ENCODE measurements around the gene SNX13. TPM values are rescaled to one million over a fixed set of nuclear protein-coding genes. Genes with fewer than 3 reads are reported as not detected.

Gene SNX13
- total and polyA plus RNA-seq, 2 donors (not counting 1 experiment from before 2014, with no cell fraction given): 6.5 to 58.1 TPM

- Histone ChIP-seq H3K79me2 (ENCODE audit: control insufficient read depth, insufficient read depth, low read length) (peaks cover 99% of the 10 kb centered on the region), H3K36me3 (replicated peaks in 1 of 2; ENCODE audit: control extremely low read depth in 1 of 2, control insufficient read depth in 1 of 2, extremely low read depth in 1 of 2, insufficient read depth in 2 of 2, low read length in 1 of 2) (no peaks in the 10 kb centered on the region), H3K4me2 (replicated peaks; ENCODE audit: low read depth, low read length, poor library complexity, severe bottlenecking) (peak overlapping the region; percentile 7), H3K4me1 (ENCODE audit: control insufficient read depth in 2 of 2, insufficient read depth in 2 of 2, low read length in 2 of 2) (peaks cover 5 to 12% of the 10 kb centered on the region in 2 donors), H3K4me3 (ENCODE audit: control extremely low read depth in 1 of 5, extremely low read depth in 1 of 5, insufficient read depth in 1 of 5, low read depth in 2 of 5, low read length in 4 of 5) (no peak overlapping the region), H2AFZ (ENCODE audit: insufficient read depth, low read depth, low read length, poor library complexity, severe bottlenecking) (no peak overlapping the region), H3K27me3 (replicated peaks in 1 of 4; ENCODE audit: control extremely low read depth in 1 of 4, control insufficient read depth in 3 of 4, insufficient read depth in 4 of 4, low read length in 3 of 4) (no peaks in the 10 kb centered on the region), H4K20me1 (ENCODE audit: control insufficient read depth, insufficient read depth, low read length, poor library complexity, severe bottlenecking) (peaks cover 73% of the 10 kb centered on the region), H3K27ac (ENCODE audit: low read length in 2 of 2) (no peak overlapping the region), H3K9me3 (ENCODE audit: control extremely low read depth in 1 of 3, control insufficient read depth in 2 of 3, insufficient read depth in 1 of 3, low read length in 2 of 3) (peaks cover 0 to 6% (median 4%) of the 10 kb centered on the region in 3 donors), H3K9ac (ENCODE audit: low read length) (no peak overlapping the region)
- no peak overlapping the region for H3K4me3 Mint-ChIP-seq
- no CpG with 5 or more reads among the region's 1 CpG for WGBS (ENCODE audit: insufficient coverage)
- no peak overlapping the region for H3K27ac Mint-ChIP-seq
- peaks cover 5% of the 10 kb centered on the region for H3K9me3 Mint-ChIP-seq (ENCODE audit: insufficient read depth)
- TF ChIP-seq CTCF (IDR thresholded peaks at IDR 0.05) (no peak), EZH2 (IDR thresholded peaks at IDR 0.05; ENCODE audit: borderline replicate concordance, insufficient read depth, low read depth, low read length, poor library complexity, severe bottlenecking) (no peak)
- H3K27me3 Mint-ChIP-seq: no peaks in the 10 kb centered on the region
- H3K4me1 Mint-ChIP-seq: peaks cover 52% of the 10 kb centered on the region
- ATAC-seq (ENCODE audit: low read depth): no peak
- no peak for DNase-seq
- ChIA-PET CTCF (no interaction called here), POLR2A (no interaction called here)
- intact Hi-C loops (cut with micrococcal nuclease): no loop called here
Observed at GRCh38 chr7:17921857-17922416, 18.4 kb downstream of the SNX13 start.

- peaks cover 99% of the 10 kb centered on the region for H3K79me2 ChIP-seq (ENCODE audit: control insufficient read depth, insufficient read depth, low read length)
- TF ChIP-seq CTCF (IDR thresholded peaks at IDR 0.05): no peak
- TF ChIP-seq EZH2 (IDR thresholded peaks at IDR 0.05; ENCODE audit: borderline replicate concordance, insufficient read depth, low read depth, low read length, poor library complexity, severe bottlenecking): no peak
- no peak overlapping the region for H3K4me2 ChIP-seq (replicated peaks; ENCODE audit: low read depth, low read length, poor library complexity, severe bottlenecking)
- 84% methylated on average over 3 of the region's 3 CpGs for WGBS (ENCODE audit: insufficient coverage)
- Mint-ChIP-seq H3K4me3 (no peak overlapping the region), H3K4me1 (peaks cover 48% of the 10 kb centered on the region), H3K27ac (no peak overlapping the region), H3K9me3 (ENCODE audit: insufficient read depth) (peaks cover 5% of the 10 kb centered on the region), H3K27me3 (no peaks in the 10 kb centered on the region)
- intact Hi-C loops (cut with micrococcal nuclease): no loop called here
- POLR2A ChIA-PET: no interaction called here
- CTCF ChIA-PET: no interaction called here
- peaks cover 0 to 10% (median 4%) of the 10 kb centered on the region in 3 donors for H3K9me3 ChIP-seq (ENCODE audit: control extremely low read depth in 1 of 3, control insufficient read depth in 2 of 3, insufficient read depth in 1 of 3, low read length in 2 of 3)
- no peak overlapping the region for H3K9ac ChIP-seq (ENCODE audit: low read length)
- H4K20me1 ChIP-seq (ENCODE audit: control insufficient read depth, insufficient read depth, low read length, poor library complexity, severe bottlenecking): peaks cover 84% of the 10 kb centered on the region
- H3K36me3 ChIP-seq (replicated peaks in 1 of 2; ENCODE audit: control extremely low read depth in 1 of 2, control insufficient read depth in 1 of 2, extremely low read depth in 1 of 2, insufficient read depth in 2 of 2, low read length in 1 of 2): no peaks in the 10 kb centered on the region
- no peak for DNase-seq
- peaks cover 5 to 12% of the 10 kb centered on the region in 2 donors for H3K4me1 ChIP-seq (ENCODE audit: control insufficient read depth in 2 of 2, insufficient read depth in 2 of 2, low read length in 2 of 2)
- H3K27ac ChIP-seq (ENCODE audit: low read length in 2 of 2): no peak overlapping the region
- ATAC-seq (ENCODE audit: low read depth): no peak
- no peak overlapping the region for H3K4me3 ChIP-seq (ENCODE audit: control extremely low read depth in 1 of 5, extremely low read depth in 1 of 5, insufficient read depth in 1 of 5, low read depth in 2 of 5, low read length in 4 of 5)
- no peaks in the 10 kb centered on the region for H3K27me3 ChIP-seq (replicated peaks in 1 of 4; ENCODE audit: control extremely low read depth in 1 of 4, control insufficient read depth in 3 of 4, insufficient read depth in 4 of 4, low read length in 3 of 4)
- no peak overlapping the region for H2AFZ ChIP-seq (ENCODE audit: insufficient read depth, low read depth, low read length, poor library complexity, severe bottlenecking)
Observed at GRCh38 chr7:17917842-17918241, 22.5 kb downstream of the SNX13 start.
